HFF-Myc (cell line): ENCODE data around the gene CEACAM5.

Source experiments
- DNase-seq: peaks from one replicate; pipeline ENCODE4 v3.0.0-alpha.2; 2011; ENCODE audit warnings: low read depth; ENCODE audit errors: extremely low read depth
- H3K4me3 ChIP-seq: replicated peaks from 2 replicates; pipeline ENCODE4 v1.5.1; 2011; ENCODE audit warnings: low read depth, mild to moderate bottlenecking, control low read depth, low read length
- TF ChIP-seq, protein P1 (sequence below): IDR thresholded peaks from 2 replicates; pipeline ENCODE4 v1.5.1; 2012; ENCODE audit warnings: mild to moderate bottlenecking, low read depth, low read length, control low read depth; ENCODE audit errors: missing control alignments

Gene CEACAM5

DNA sequence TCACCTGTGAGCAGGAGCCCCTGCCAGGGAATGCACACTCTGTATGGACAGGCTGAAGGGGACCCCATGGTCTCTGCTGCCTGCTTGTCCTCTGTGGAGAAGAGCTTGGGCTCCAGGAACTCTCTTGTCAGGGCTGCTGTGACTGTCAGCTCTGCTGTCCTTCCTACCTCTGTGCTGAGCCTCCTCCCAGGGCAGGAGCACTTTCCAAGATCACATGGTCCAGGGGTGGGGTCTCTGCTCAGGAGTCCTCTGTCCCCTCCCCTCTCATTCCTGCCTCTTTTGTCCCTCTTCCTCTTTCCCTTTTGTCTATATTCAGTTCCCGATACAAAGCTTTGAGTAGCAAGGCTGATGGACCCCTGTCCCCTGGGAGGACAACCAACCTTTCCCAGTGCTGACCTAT is 20.3 kb upstream of the CEACAM5 start, which contains the start of gene CEACAM7:
Gene CEACAM7, minus strand, starts transcription at position 173 of the 400 bp plus-strand sequence. Its CDS starts 105 bp downstream, at position 68.
- no peak within 1 kb of the TSS for H3K4me3 ChIP-seq
- TF ChIP-seq, protein P1, sequence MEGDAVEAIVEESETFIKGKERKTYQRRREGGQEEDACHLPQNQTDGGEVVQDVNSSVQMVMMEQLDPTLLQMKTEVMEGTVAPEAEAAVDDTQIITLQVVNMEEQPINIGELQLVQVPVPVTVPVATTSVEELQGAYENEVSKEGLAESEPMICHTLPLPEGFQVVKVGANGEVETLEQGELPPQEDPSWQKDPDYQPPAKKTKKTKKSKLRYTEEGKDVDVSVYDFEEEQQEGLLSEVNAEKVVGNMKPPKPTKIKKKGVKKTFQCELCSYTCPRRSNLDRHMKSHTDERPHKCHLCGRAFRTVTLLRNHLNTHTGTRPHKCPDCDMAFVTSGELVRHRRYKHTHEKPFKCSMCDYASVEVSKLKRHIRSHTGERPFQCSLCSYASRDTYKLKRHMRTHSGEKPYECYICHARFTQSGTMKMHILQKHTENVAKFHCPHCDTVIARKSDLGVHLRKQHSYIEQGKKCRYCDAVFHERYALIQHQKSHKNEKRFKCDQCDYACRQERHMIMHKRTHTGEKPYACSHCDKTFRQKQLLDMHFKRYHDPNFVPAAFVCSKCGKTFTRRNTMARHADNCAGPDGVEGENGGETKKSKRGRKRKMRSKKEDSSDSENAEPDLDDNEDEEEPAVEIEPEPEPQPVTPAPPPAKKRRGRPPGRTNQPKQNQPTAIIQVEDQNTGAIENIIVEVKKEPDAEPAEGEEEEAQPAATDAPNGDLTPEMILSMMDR, result no peak
- no peak for DNase-seq

DNA sequence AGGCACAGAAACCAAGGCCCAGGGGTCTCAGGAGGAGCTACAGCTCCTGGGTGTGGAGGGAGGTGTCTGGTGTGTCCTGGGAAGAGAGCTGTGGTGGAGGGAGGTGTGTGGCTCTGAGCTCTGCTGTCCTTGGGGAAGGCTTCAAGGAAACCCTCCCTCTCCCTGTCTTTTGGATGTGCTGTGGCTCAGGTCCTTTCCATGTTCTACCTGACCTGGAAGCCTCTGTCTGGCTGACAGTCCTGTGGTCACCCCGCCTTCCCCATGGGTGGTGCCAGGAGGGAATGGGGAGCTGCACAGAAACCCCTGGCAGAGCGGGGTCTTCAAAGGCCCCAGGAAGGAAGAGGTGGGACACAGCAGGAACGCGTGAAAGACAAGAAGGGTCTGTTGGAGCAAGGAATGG is 19.7 kb upstream of the CEACAM5 start:
- H3K4me3 ChIP-seq, result no peak overlapping the region
- no peak for DNase-seq
- TF ChIP-seq, protein P1, result no peak

DNA sequence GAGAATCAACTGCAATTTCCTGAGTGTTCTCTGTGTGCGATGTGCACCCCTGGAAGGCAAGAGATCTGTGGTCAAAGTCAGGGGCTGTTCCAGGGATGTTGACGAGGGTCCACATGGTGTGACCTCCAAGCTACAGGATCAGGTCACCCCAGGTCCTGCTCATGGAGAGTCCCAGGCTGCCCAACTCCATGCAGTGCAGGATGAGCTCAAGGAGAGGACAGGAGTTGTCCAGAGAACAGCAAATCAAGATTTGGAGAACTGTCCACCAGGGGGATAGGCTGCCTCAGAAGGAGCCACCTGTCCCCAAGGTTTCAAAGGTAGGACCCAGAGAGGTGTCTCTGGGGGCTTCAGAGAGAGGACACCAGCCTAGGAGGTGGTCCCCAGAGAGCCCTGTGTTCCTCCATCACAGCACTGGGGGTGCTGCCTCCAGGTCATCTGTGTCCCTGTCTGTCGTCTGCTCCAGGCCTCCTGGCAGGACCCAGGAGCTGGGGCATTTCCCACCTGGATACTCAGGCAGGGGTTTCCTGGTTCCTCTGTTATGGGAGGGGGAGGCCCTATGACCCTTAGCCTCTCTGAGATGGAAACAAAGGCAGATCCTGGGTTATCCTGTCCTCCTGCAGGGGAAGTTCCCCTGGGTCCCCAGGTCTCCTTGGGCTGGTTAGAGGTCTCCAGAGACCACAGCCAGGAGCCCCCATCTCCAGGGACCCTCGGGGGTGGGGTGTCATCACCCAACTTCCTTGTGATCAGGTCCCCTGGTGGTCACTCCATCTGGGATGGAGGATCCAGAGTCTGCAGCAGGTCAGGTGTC is 18.2 kb upstream of the CEACAM5 start:
- TF ChIP-seq, protein P1, result no peak
- DNase-seq, result no peak
- no peak overlapping the region for H3K4me3 ChIP-seq

DNA sequence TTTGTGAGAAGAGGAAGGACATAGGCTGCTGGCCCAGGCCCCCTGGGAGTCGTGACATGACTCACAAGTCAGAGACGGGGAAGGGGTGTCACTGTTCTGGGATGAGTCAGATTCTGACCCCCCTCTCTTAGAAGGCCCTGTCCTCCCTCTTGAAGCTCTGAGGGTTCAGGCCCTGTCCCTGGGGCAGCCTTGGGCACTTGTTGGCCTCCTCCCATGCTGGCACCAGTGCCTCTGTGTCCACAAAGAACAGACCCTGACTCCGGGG is 17.7 kb upstream of the CEACAM5 start:
- H3K4me3 ChIP-seq, result no peak overlapping the region
- no peak for DNase-seq
- TF ChIP-seq, protein P1, result no peak

DNA sequence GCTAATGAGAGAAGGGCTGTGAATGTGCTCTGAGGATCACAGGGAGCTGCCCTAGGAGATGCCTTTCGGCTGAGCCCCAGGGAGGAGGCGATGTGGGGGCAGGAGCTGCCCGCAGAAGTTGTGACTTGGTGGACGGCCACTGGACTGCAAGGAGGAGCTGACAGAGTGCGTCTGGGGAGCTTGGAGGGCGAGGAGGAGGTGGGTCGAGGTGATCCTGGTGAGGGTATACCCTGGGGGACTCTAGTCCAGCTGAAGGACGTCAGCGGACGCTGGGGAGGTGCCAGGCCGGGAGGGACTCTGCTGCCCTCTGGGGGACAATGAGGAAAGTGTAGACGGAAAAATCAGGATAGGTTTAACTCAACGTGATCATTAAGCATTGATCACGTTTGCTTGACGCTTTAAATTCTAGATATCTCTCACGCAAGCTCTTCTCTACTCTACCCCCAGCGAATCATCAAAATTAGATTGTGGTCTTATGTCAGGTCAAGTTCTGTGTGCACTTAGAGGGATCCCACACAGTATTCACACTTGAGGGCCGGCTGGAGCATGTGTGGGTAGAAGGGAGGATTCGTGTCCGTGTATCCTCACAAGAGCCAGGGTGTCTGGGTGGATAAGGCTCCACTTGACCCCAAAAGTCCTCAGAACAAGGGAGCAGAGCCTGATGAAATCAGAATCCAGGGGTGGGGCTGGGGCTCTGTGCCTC is 17.0 kb upstream of the CEACAM5 start:
- TF ChIP-seq, protein P1, result peak; percentile 79
- no peak overlapping the region for H3K4me3 ChIP-seq
- DNase-seq, result no peak

DNA sequence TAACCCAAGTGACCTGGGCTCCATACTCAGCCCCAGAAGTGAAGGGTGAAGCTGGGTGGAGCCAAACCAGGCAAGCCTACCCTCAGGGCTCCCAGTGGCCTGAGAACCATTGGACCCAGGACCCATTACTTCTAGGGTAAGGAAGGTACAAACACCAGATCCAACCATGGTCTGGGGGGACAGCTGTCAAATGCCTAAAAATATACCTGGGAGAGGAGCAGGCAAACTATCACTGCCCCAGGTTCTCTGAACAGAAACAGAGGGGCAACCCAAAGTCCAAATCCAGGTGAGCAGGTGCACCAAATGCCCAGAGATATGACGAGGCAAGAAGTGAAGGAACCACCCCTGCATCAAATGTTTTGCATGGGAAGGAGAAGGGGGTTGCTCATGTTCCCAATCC is 14.2 kb upstream of the CEACAM5 start:
- DNase-seq, result no peak

More for the DNA sequence above, 14.2 kb upstream of the CEACAM5 start:
- TF ChIP-seq, protein P1, result no peak
- no peak overlapping the region for H3K4me3 ChIP-seq
